ENCODE measurements around the gene PPEF1. TPM values are rescaled to one million over a fixed set of nuclear protein-coding genes. Genes with fewer than 3 reads are reported as not detected.

PPEF1 gene, protein sequence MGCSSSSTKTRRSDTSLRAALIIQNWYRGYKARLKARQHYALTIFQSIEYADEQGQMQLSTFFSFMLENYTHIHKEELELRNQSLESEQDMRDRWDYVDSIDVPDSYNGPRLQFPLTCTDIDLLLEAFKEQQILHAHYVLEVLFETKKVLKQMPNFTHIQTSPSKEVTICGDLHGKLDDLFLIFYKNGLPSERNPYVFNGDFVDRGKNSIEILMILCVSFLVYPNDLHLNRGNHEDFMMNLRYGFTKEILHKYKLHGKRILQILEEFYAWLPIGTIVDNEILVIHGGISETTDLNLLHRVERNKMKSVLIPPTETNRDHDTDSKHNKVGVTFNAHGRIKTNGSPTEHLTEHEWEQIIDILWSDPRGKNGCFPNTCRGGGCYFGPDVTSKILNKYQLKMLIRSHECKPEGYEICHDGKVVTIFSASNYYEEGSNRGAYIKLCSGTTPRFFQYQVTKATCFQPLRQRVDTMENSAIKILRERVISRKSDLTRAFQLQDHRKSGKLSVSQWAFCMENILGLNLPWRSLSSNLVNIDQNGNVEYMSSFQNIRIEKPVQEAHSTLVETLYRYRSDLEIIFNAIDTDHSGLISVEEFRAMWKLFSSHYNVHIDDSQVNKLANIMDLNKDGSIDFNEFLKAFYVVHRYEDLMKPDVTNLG
- total RNA-seq: 0.07 TPM in 1 of 2 replicates, not detected in the other

GRCh38 chrX:18707426-18708049 is at the start of gene PPEF1:
Gene PPEF1 (plus strand): TSS chrX:18707645. CDS start chrX:18707781, 136 bp downstream.

GRCh38 chrX:18672008-18672407 is 35.4 kb upstream of the PPEF1 start, which contains the start of gene RS1:
Gene RS1 (minus strand): TSS chrX:18672108. CDS start chrX:18672068, 40 bp downstream.

Other genes with a start within 250 kb of the PPEF1 start
- gene RS1, start 35.5 kb upstream of the PPEF1 start, total RNA-seq: not detected in 2 replicates